ENCODE measurements around the gene PRR35.

The PRR35 gene

GRCh38 chr16:528111-529011 lies 31.8 kb upstream of the PRR35 start:
- DNase-seq: no peak

DNA sequence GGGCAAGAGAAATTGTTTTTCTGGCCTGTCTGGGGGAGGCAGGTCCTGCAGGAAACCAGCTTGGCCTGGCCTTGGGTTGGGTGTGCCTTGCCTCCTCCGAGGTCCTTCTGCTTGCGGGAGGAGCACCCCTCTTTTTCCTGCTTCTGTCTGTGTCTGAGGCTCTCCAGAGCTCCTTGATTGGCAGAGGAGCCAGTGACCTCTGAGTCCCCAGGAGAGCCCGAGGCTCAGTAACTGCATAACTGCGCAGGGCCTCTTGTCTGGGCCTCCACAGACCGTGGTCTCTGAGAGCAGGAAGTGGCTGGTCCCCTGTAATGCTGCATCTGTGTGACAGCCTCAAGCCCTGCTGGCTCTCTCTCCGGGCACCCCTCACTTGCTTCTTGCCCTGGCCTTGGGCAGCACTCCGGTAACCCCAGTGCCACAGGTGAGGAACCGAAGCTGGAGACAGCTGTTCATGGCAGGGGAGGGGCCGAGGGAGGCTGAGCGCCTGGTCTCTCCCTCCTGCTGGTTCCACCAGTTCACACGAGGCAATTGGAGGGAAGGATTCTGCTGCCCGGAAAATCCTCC lies 31.1 kb upstream of the PRR35 start:
- DNase-seq: no peak

GRCh38 chr16:530111-530817 lies 29.9 kb upstream of the PRR35 start:
- DNase-seq: no peak

- DNase-seq: no peak
Observed at GRCh38 chr16:531494-532125, 28.6 kb upstream of the PRR35 start.

DNA sequence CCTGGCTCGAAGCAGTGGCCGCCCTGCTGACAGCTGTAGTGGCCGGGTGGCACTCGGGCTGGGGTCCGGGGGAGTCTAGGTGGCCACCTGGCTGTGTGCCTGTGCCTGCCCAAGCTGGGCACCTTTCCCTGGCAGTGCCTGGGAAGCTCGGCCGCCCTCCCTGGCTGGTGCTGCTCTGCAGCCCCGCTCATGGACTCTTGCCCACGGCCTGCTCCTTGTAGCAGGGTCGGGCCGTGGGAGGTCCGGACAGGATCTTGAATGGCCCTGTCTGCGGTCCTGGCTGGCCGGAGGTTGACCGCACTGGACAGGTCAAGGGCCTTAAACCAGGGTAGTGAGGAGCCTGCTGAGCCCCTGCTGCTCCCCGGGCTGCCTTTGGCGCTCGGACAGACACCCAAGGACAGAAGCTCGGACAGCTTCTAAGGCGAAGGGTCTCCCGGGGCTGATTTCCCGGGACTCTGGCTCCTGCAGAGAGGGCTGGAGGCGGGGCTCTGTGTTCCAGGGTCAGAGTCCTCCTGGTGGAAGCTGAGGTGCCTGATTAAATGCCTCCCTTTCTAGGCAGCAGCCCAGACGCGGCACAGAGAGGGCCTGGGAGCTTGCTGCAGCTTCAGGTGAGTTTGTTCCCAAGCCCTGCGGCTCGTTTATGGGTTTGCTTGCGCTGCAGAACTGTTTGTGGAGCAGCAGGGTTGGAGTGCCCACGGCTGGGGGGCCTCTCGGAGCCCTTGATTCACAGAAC lies 26.6 kb upstream of the PRR35 start:
- no peak for DNase-seq

DNA sequence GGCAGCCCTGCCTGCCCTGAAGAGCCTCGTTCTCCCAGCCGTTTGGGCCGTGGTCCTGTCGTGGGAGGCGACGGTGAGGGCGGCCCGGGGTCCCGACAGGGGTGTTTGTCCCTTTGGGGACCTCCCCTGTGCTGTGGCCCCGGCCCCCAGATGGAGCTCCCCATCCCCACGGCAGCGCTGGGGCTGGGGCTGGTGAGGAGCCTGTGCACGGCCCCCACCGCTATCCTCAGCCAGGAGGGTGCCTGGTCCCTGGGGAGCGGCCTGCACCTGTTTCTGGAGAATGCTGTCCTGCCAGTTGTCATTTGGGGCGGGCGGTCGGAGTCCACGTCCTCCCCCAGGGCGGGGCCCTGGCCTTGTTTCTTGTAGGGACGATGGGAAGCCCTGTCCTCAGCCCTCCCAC lies 26.1 kb upstream of the PRR35 start:
- DNase-seq: no peak

- DNase-seq: no peak
Observed at GRCh38 chr16:534856-535445, 25.2 kb upstream of the PRR35 start.

GRCh38 chr16:535446-536405 lies 24.5 kb upstream of the PRR35 start:
- no peak for DNase-seq

DNA sequence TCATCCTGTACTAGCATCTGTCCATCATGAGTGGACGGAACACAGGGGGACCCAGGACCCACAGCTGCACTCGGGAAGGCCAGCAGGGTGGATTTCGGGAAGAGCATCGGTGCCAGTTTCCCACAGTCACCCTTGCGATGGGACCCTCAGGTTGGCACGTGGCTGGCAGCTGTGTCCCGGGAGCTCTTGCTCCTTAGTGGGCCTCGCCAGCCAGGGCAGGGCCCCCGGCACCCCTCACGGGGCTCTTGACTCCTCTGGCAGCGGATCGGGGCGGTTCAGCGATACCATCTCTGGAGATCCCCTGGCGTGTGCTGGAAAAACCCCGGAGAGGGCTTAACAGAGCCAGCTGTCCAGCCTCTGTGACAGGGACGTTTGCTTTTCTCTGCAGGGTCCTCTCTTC lies 23.4 kb upstream of the PRR35 start:
- DNase-seq: no peak

GRCh38 chr16:537415-538335 lies 22.5 kb upstream of the PRR35 start:
- DNase-seq: no peak

- no peak for DNase-seq
Observed at GRCh38 chr16:539901-540530, 20.2 kb upstream of the PRR35 start.

- DNase-seq: no peak
Observed at GRCh38 chr16:540645-541340, 19.4 kb upstream of the PRR35 start.

DNA sequence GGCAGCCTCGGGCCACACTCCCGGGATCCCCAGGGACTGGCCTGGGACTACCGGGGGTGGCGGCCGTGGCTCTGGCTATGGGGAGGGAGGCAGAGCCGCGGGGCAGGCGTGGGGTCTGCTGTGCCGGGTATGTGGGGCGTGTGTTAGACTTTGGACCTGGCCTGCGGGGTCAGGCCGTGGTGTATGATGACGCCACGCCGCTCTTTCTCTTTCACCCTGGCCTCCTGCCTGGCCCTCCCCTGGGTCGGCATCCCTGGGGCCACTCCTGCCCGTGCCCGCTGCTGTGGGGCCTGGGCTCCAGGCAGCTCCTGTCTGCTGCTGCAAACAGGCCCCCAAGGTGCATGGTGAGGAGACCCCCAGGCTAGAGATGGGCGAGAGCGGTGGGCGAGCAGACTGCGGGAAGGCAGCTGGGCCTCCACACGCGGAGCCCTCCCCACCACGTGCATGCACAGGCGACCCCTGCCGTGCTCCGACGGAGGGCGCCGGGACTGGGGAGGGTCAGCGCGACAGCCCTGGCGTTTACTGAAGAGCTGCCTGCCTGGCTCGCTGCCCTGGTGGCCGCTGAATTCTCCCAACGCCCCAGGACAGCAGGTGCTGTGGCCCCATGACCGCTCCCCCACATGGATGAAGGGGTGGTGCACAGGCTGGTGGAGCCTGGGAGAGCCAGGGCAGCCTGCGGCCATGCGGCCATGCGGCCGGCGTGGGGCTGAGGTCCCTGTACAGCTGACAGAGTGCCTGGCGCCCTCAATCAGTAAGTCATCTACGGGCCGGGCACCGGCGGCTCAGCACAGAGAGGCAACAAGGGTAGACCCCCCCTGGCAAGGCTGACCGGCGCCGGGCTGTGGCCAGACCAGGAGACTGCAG lies 16.7 kb upstream of the PRR35 start:
- DNase-seq: no peak

DNA sequence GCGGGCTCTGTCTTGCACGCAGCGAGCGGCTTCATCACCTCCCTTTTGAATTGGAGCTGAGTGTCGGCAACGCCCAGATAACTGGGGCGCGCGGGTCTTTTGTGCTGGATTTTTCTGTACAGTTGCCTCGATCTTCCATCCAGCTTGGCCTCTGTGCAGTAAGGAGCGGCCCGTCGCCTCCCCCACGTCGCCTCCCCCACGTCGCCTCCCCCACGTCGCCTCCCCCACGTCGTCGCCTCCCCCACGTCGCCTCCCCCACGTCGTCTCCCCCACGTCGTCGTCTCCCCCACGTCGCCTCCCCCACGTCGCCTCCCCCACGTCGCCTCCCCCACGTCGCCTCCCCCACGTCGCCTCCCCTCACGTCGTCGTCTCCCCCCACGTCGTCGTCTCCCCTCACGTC lies 15.7 kb upstream of the PRR35 start:
- DNase-seq: no peak

- no peak for DNase-seq
Observed at GRCh38 chr16:546909-547770, 13.1 kb upstream of the PRR35 start.

DNA sequence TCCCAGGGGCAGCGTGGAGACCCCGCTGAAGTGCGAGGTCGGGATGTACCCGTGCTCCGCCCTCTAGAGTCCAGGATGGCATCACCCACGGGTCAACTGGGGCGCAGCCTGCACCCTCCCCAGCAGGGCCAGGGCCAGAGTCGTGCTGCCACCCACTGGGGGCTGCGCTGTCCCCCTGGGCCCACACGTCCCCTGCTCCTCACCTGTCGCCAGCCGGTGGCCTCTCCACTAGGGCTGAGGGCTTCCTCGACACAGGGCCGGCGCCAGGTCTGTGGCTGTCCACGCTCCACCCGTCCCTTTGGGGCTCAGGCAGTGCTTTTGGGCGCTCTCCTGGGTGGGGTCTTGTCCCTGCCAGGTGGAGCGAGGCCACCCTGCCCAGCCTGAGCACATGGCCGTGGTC lies 11.6 kb upstream of the PRR35 start:
- DNase-seq: no peak

Data from NCI-H1092 treated with DMSO at 0.1 percent for 48 hours (cell line).